ENCODE measurements around the gene AFG1L.

The AFG1L gene

DNA sequence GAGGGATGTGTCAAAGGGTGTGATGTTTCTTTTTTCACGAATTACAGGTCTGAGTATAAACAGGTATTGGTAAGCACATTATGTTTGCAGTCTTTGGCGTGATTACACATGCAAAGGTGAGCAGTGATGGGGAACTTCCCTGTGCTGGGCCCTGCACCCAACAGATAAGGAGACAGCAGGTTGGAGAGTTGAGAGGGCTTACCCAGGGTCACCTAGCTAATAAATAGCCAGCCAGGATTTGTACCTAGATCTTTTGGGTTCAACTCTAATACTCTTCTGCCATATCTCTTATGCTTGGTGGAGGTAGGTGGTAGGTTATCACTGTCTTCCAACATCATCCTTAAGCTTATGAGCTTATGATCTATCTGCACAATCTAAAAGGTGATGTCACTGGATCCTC is 46.5 kb downstream of the AFG1L start:
- no peaks in the 10 kb centered on the region for H3K9me3 ChIP-seq (ENCODE audit: control insufficient read depth in 5 of 5, low read length in 5 of 5)
- no peak overlapping the region for H3K27ac ChIP-seq (ENCODE audit: low read depth, low read length)
- no peak overlapping the region for H3K4me3 ChIP-seq (ENCODE audit: low read depth in 1 of 5, low read length in 5 of 5)
- H3K9ac ChIP-seq (ENCODE audit: low read length in 5 of 5): no peak overlapping the region
- peaks cover 0 to 3% (median 0%) of the 10 kb centered on the region in 5 donors for H3K36me3 ChIP-seq (ENCODE audit: control insufficient read depth in 5 of 5, insufficient read depth in 5 of 5, low read length in 5 of 5)
- peaks cover 0 to 3% (median 0%) of the 10 kb centered on the region in 5 donors for H3K4me1 ChIP-seq (ENCODE audit: control insufficient read depth in 5 of 5, insufficient read depth in 5 of 5, low read length in 5 of 5)
- no peaks in the 10 kb centered on the region for H3K27me3 ChIP-seq (ENCODE audit: control insufficient read depth in 5 of 5, insufficient read depth in 4 of 5, low read length in 5 of 5)

DNA sequence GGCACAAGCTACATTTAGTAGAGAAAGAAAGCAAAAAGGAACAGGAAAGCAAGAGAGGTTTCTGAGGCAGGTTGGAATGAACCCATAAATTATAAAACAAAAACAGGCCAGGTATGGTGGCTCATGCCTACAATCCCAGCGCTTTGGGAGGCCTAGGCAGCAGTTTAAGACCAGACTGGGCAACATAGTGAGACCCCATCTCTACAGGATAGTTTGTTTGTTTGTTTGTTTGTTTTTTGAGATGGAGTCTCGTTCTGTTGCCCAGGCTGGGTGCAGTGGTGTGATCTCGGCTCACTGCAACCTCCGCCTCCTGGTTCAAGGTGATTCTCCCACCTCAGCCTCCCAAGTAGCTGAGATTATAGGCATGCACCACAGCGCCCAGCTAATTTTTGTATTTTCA is 49.0 kb downstream of the AFG1L start:
- Histone ChIP-seq H3K4me1 (ENCODE audit: control insufficient read depth in 5 of 5, insufficient read depth in 5 of 5, low read length in 5 of 5) (no peaks in the 10 kb centered on the region), H3K4me3 (ENCODE audit: low read depth in 1 of 5, low read length in 5 of 5) (no peak overlapping the region), H3K9me3 (ENCODE audit: control insufficient read depth in 5 of 5, low read length in 5 of 5) (no peaks in the 10 kb centered on the region), H3K36me3 (ENCODE audit: control insufficient read depth in 5 of 5, insufficient read depth in 5 of 5, low read length in 5 of 5) (peaks cover 0 to 7% (median 0%) of the 10 kb centered on the region in 5 donors), H3K27ac (ENCODE audit: low read depth, low read length) (no peak overlapping the region), H3K27me3 (ENCODE audit: control insufficient read depth in 5 of 5, insufficient read depth in 4 of 5, low read length in 5 of 5) (no peaks in the 10 kb centered on the region), H3K9ac (ENCODE audit: low read length in 5 of 5) (no peak overlapping the region)

DNA sequence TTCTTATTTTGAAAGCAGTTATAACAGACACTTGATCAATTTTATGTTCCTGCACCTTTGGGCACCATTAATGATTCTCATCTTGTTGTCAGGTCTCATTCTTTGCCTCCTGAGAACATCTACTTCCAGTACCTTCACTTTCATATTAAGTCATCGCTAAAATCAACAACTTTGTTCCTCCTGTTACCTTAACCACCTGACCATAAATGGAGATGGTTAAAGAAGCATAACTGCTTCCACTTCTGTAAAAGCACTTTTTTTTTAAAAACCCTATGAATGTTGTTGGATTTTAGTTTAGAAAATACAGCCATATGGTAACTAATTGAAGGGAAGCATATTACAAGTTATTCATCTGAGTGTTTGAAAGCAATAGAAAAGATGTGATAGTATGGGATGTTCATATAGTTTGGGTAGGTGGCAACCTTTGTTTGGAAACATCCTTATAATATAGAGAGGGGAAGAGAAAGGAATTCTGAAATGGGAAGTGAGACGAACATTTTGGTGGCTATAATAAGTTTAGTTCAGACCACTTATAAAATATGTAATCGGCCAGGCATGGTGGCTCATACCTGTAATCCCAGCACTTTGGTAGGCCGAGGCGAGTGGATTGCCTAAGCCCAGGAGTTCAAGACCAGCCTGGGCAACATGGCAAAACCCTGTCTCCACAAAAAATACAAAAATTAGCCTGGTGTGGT is 53.9 kb downstream of the AFG1L start:
- Histone ChIP-seq H3K9me3 (ENCODE audit: control insufficient read depth in 5 of 5, low read length in 5 of 5) (no peaks in the 10 kb centered on the region), H3K36me3 (ENCODE audit: control insufficient read depth in 5 of 5, insufficient read depth in 5 of 5, low read length in 5 of 5) (peaks cover 0 to 3% (median 0%) of the 10 kb centered on the region in 5 donors), H3K27ac (ENCODE audit: low read depth, low read length) (no peak overlapping the region), H3K27me3 (ENCODE audit: control insufficient read depth in 5 of 5, insufficient read depth in 4 of 5, low read length in 5 of 5) (no peaks in the 10 kb centered on the region), H3K4me1 (ENCODE audit: control insufficient read depth in 5 of 5, insufficient read depth in 5 of 5, low read length in 5 of 5) (no peaks in the 10 kb centered on the region), H3K9ac (ENCODE audit: low read length in 5 of 5) (no peak overlapping the region), H3K4me3 (ENCODE audit: low read depth in 1 of 5, low read length in 5 of 5) (no peak overlapping the region)

DNA sequence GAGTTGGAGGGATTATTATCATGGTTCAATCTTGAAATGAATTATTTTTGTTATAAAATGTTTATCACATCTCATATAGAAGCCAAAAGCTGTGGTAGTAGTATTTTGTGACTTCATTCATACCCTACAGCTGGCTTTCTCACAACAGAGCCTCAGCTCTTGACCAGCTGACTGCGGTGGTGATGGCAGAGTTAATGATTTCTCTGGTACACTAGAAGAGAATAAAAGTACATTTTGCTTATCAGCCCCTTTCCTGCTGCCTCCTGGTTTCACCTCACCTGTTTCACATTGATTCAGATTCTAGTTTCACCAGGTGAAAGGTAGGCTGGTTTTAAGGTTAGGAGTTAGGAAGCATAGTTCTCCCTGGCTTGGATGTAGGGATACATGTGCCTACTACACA is 55.7 kb downstream of the AFG1L start:
- no peaks in the 10 kb centered on the region for H3K27me3 ChIP-seq (ENCODE audit: control insufficient read depth in 5 of 5, insufficient read depth in 4 of 5, low read length in 5 of 5)
- no peak overlapping the region for H3K4me3 ChIP-seq (ENCODE audit: low read depth in 1 of 5, low read length in 5 of 5)
- no peak overlapping the region for H3K9ac ChIP-seq (ENCODE audit: low read length in 5 of 5)
- peaks cover 0 to 3% (median 0%) of the 10 kb centered on the region in 5 donors for H3K36me3 ChIP-seq (ENCODE audit: control insufficient read depth in 5 of 5, insufficient read depth in 5 of 5, low read length in 5 of 5)
- H3K27ac ChIP-seq (ENCODE audit: low read depth, low read length): no peak overlapping the region
- no peaks in the 10 kb centered on the region for H3K4me1 ChIP-seq (ENCODE audit: control insufficient read depth in 5 of 5, insufficient read depth in 5 of 5, low read length in 5 of 5)
- H3K9me3 ChIP-seq (ENCODE audit: control insufficient read depth in 5 of 5, low read length in 5 of 5): no peaks in the 10 kb centered on the region

DNA sequence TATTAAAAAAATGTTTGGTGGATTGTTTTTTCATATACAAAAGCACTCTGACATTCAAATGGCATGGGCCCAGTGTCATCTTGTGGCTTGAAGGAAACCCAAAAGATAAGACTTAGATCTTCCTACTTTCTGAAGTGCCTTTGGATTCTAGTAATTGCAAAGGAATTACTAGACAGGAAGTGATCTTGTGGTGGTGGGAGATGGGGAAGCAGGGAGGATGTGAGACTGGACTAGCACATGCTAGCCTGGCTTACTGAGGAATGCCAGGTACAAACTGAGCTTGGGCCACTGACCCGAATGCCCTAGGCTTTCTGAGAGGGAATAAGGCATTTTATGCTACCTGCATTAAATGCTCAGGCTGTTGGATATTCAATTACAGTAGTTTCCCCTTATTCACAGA is 59.0 kb downstream of the AFG1L start:
- Histone ChIP-seq H3K4me3 (ENCODE audit: low read depth in 1 of 5, low read length in 5 of 5) (no peak overlapping the region), H3K9ac (ENCODE audit: low read length in 5 of 5) (no peak overlapping the region), H3K4me1 (ENCODE audit: control insufficient read depth in 5 of 5, insufficient read depth in 5 of 5, low read length in 5 of 5) (no peaks in the 10 kb centered on the region), H3K9me3 (ENCODE audit: control insufficient read depth in 5 of 5, low read length in 5 of 5) (no peaks in the 10 kb centered on the region), H3K27me3 (ENCODE audit: control insufficient read depth in 5 of 5, insufficient read depth in 4 of 5, low read length in 5 of 5) (no peaks in the 10 kb centered on the region), H3K27ac (ENCODE audit: low read depth, low read length) (no peak overlapping the region), H3K36me3 (ENCODE audit: control insufficient read depth in 5 of 5, insufficient read depth in 5 of 5, low read length in 5 of 5) (peaks cover 0 to 12% (median 0%) of the 10 kb centered on the region in 5 donors)

DNA sequence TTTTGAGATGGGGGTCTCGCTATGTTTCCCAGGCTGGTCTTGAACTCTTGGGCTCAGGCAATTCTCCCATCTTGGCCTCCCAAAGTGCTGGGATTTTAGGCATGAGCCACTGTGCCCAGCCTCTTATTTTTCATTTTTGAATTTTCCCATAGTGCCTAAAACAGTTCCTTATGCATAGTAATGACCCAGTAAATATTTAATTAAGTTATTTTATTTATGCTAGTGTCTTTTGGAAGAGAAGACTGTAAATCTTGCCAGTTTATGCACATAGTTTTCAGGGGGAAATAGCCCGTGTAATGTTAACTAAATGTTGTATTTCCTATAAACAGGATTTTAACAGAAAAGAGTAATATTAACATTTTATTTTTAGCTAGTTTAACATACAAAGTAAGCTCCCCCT is 60.3 kb downstream of the AFG1L start:
- no peaks in the 10 kb centered on the region for H3K9me3 ChIP-seq (ENCODE audit: control insufficient read depth in 5 of 5, low read length in 5 of 5)
- no peak overlapping the region for H3K9ac ChIP-seq (ENCODE audit: low read length in 5 of 5)
- no peaks in the 10 kb centered on the region for H3K27me3 ChIP-seq (ENCODE audit: control insufficient read depth in 5 of 5, insufficient read depth in 4 of 5, low read length in 5 of 5)
- peaks cover 0 to 12% (median 3%) of the 10 kb centered on the region in 5 donors for H3K36me3 ChIP-seq (ENCODE audit: control insufficient read depth in 5 of 5, insufficient read depth in 5 of 5, low read length in 5 of 5)
- no peak overlapping the region for H3K27ac ChIP-seq (ENCODE audit: low read depth, low read length)
- peaks cover 0 to 2% (median under 1%) of the 10 kb centered on the region in 5 donors for H3K4me1 ChIP-seq (ENCODE audit: control insufficient read depth in 5 of 5, insufficient read depth in 5 of 5, low read length in 5 of 5)
- H3K4me3 ChIP-seq (ENCODE audit: low read depth in 1 of 5, low read length in 5 of 5): no peak overlapping the region

DNA sequence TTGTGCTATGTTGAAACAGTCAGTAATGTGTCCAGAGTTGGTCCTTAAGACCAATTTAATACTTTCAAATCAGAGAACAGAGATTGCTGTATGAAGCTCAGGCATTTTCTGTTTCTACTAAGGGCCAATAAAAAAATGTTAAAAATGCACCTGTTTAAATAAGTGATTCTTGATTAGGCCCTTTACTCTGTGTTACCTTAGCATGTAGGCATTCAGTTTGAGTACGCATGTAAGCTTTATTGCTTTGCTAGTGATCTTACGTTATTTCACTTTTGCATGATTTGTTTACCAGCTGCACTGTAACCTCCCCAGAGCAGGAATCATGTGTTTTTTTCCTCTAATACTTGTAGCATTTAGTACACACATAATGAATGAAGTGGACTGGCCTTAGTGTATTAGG is 61.0 kb downstream of the AFG1L start:
- Histone ChIP-seq H3K9me3 (ENCODE audit: control insufficient read depth in 5 of 5, low read length in 5 of 5) (no peaks in the 10 kb centered on the region), H3K36me3 (ENCODE audit: control insufficient read depth in 5 of 5, insufficient read depth in 5 of 5, low read length in 5 of 5) (peaks cover 0 to 12% (median 3%) of the 10 kb centered on the region in 5 donors), H3K4me1 (ENCODE audit: control insufficient read depth in 5 of 5, insufficient read depth in 5 of 5, low read length in 5 of 5) (peaks cover 0 to 8% (median 5%) of the 10 kb centered on the region in 5 donors), H3K27me3 (ENCODE audit: control insufficient read depth in 5 of 5, insufficient read depth in 4 of 5, low read length in 5 of 5) (no peaks in the 10 kb centered on the region), H3K27ac (ENCODE audit: low read depth, low read length) (no peak overlapping the region), H3K4me3 (ENCODE audit: low read depth in 1 of 5, low read length in 5 of 5) (no peak overlapping the region), H3K9ac (ENCODE audit: low read length in 5 of 5) (no peak overlapping the region)

DNA sequence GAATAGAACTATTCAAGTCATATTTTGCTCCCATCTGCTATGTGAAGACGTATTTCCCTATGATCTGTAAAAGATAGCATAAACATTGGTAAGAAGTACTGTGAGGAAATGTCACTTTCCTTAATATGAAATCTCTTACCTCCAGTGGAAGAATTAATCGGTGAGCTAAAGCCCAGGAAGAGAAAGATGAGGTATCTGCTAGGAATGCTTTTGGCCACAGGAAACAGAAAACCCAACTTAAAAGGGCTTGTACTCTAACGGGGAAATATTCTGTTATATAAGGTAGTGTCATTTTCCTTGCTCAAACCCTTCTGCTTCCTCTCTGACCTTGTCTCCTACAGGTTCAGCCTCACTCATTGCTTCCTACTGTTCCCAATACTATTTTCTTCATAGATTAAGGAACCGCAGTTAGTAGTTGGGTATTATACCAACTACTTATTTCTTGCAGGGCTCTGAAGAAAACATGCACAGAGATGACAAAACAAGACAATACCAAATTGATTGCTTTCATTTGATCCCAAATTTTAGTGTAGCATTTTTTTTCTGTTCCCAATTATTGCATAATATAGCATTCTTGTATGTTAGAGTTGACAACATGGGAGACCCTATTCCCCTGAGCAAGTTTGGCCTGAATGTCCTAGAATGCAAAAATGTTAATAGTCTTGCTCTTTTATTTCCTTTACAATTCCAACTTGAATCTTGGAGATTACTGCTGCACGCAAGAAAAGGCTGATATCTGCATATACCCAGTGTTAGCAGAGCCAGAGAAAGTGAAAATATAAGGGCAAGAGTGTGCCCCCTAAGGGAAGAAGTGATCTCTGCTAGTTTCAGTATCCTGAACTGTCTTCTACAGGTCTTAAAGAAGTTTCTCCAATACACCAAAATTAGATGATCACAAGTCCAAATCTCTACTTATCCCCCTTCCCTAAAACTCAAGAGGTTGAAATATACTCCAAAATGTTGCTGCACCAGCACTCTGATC is 65.3 kb downstream of the AFG1L start:
- H3K4me3 ChIP-seq (ENCODE audit: low read depth in 1 of 5, low read length in 5 of 5): no peak overlapping the region
- H3K36me3 ChIP-seq (ENCODE audit: control insufficient read depth in 5 of 5, insufficient read depth in 5 of 5, low read length in 5 of 5): peaks cover 0 to 12% (median 3%) of the 10 kb centered on the region in 5 donors
- H3K27me3 ChIP-seq (ENCODE audit: control insufficient read depth in 5 of 5, insufficient read depth in 4 of 5, low read length in 5 of 5): no peaks in the 10 kb centered on the region
- no peak overlapping the region for H3K9ac ChIP-seq (ENCODE audit: low read length in 5 of 5)
- peaks cover 0 to 8% (median 5%) of the 10 kb centered on the region in 5 donors for H3K4me1 ChIP-seq (ENCODE audit: control insufficient read depth in 5 of 5, insufficient read depth in 5 of 5, low read length in 5 of 5)
- no peaks in the 10 kb centered on the region for H3K9me3 ChIP-seq (ENCODE audit: control insufficient read depth in 5 of 5, low read length in 5 of 5)
- no peak overlapping the region for H3K27ac ChIP-seq (ENCODE audit: low read depth, low read length)

DNA sequence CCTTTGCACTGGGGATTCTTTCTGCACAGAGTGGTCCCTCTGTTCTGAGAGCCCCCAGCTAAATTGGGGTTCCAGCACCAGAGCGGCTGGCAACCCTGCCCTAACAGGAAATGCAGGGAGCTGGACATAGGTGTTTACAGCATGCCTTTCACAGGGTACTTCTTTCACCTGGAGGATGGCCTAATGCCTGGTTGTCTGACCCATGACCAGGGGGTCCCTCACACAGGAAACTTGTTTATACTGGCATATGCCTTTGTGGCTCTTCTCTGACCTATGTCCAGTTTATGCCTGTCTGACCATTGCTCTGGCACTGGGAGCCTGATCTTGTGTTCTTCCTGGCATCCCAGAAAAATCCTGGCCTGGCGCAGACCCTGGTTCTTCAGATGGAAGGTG is 66.1 kb downstream of the AFG1L start:
- H3K4me1 ChIP-seq (ENCODE audit: control insufficient read depth in 5 of 5, insufficient read depth in 5 of 5, low read length in 5 of 5): peaks cover 0 to 8% (median 5%) of the 10 kb centered on the region in 5 donors
- H3K27me3 ChIP-seq (ENCODE audit: control insufficient read depth in 5 of 5, insufficient read depth in 4 of 5, low read length in 5 of 5): no peaks in the 10 kb centered on the region
- no peak overlapping the region for H3K9ac ChIP-seq (ENCODE audit: low read length in 5 of 5)

More for the DNA sequence above, 66.1 kb downstream of the AFG1L start:
- H3K9me3 ChIP-seq (ENCODE audit: control insufficient read depth in 5 of 5, low read length in 5 of 5): no peaks in the 10 kb centered on the region
- H3K4me3 ChIP-seq (ENCODE audit: low read depth in 1 of 5, low read length in 5 of 5): no peak overlapping the region
- peaks cover 0 to 12% (median 3%) of the 10 kb centered on the region in 5 donors for H3K36me3 ChIP-seq (ENCODE audit: control insufficient read depth in 5 of 5, insufficient read depth in 5 of 5, low read length in 5 of 5)
- no peak overlapping the region for H3K27ac ChIP-seq (ENCODE audit: low read depth, low read length)
